Keratinocyte (primary cell): ENCODE results near the gene FRMD7. TPM values are rescaled to one million over a fixed set of nuclear protein-coding genes. Genes with fewer than 3 reads are reported as not detected.

Source experiments
- DNase-seq: peaks from one replicate; pipeline ENCODE4 v3.0.0-alpha.2; 2011; ENCODE audit warnings: low read depth, missing footprints, low spot score
- FAIRE-seq: peaks from 2 replicates; lab custom pipeline; 2011; peaks lifted over from hg19 to GRCh38; lab: Jason Lieb, UNC
- H2AFZ ChIP-seq: 2 replicates; pipeline ENCODE4 v1.6.0; 2012; ENCODE audit warnings: low read length, control low read depth, inconsistent platforms; ENCODE audit not compliant: control insufficient read depth
- H3K27ac ChIP-seq: 2 replicates; pipeline ENCODE4 v1.5.1; 2011; ENCODE audit warnings: low read length; ENCODE audit not compliant: control insufficient read depth, insufficient read depth
- H3K27me3 ChIP-seq: 3 replicates; pipeline ENCODE4 v1.6.0; 2011; ENCODE audit warnings: low read length; ENCODE audit not compliant: control insufficient read depth, insufficient read depth; ENCODE audit errors: extremely low read depth
- H3K36me3 ChIP-seq, 2 experiments: 2 replicates in 1 of 2; 3 replicates in 1 of 2; pipeline ENCODE4 v1.5.1; 2011; ENCODE audit warnings: low read length in 2 of 2, mild to moderate bottlenecking in 1 of 2; ENCODE audit not compliant: control insufficient read depth in 2 of 2, insufficient read depth in 2 of 2; ENCODE audit errors: extremely low read depth in 1 of 2
- H3K4me1 ChIP-seq: 3 replicates; pipeline ENCODE4 v1.5.1; 2011; ENCODE audit warnings: low read length; ENCODE audit not compliant: control insufficient read depth, insufficient read depth; ENCODE audit errors: extremely low read depth
- H3K4me2 ChIP-seq: 3 replicates; pipeline ENCODE4 v1.6.0; 2011; ENCODE audit warnings: low read depth, low read length; ENCODE audit not compliant: control insufficient read depth, insufficient read depth; ENCODE audit errors: extremely low read depth
- H3K4me3 ChIP-seq, 3 experiments: fragments of 200-600 bp in 1 of 3; sonication (generic) in 1 of 3; 2 replicates in 2 of 3; 3 replicates in 1 of 3; pipeline ENCODE4 v1.5.1; 2011 to 2016; ENCODE audit warnings: low read length in 3 of 3, mild to moderate bottlenecking in 3 of 3, control low read depth in 2 of 3, inconsistent platforms in 1 of 3, low read depth in 1 of 3, mixed read lengths in 1 of 3, mixed run types in 1 of 3, moderate library complexity in 1 of 3; ENCODE audit not compliant: control insufficient read depth in 2 of 3, insufficient read depth in 2 of 3; ENCODE audit errors: extremely low read depth in 1 of 3
- H3K79me2 ChIP-seq: 2 replicates; pipeline ENCODE4 v1.6.0; 2012; ENCODE audit warnings: low read length; ENCODE audit not compliant: control insufficient read depth, insufficient read depth
- H3K9ac ChIP-seq: 3 replicates; pipeline ENCODE4 v1.6.0; 2011; ENCODE audit warnings: low read length; ENCODE audit not compliant: control insufficient read depth, insufficient read depth; ENCODE audit errors: extremely low read depth
- H3K9me1 ChIP-seq: 3 replicates; pipeline ENCODE4 v1.6.0; 2011; ENCODE audit warnings: low read length; ENCODE audit not compliant: control insufficient read depth, insufficient read depth; ENCODE audit errors: extremely low read depth
- H3K9me3 ChIP-seq: 2 replicates; pipeline ENCODE4 v1.5.1; 2012; ENCODE audit warnings: low read depth, low read length; ENCODE audit not compliant: control insufficient read depth
- H4K20me1 ChIP-seq: 3 replicates; pipeline ENCODE4 v1.6.0; 2011; ENCODE audit warnings: low read length; ENCODE audit not compliant: control insufficient read depth, insufficient read depth; ENCODE audit errors: extremely low read depth
- EZH2 ChIP-seq: IDR thresholded peaks from one replicate; pipeline ENCODE4 v1.6.1; 2012; ENCODE audit warnings: inconsistent platforms, mild to moderate bottlenecking, low read length, moderate library complexity
- dilution Hi-C: fragments of 300-500 bp; cut with MboI; formaldehyde crosslinking; loops from one replicate; pipeline ENCODE4 v1.7.0; 2020; ENCODE audit warnings: low sequenced_read_pairs; ENCODE audit not compliant: extremely low pct_ligation_motif_present
- polyA plus RNA-seq, 5 experiments: library from polyadenylated mRNA; depleted of rRNA in 3 of 5; stranded (reverse) in 3 of 5; stranded (forward) in 1 of 5; unstranded in 1 of 5; fragments of >200 nt; gene quantifications; 1 replicate in 1 of 5; 2 replicates in 3 of 5; 3 replicates in 1 of 5; pipeline versions ENCODE4 v1.2.1 to v1.2.3, GENCODE V29; 2011 to 2012; ENCODE audit warnings: missing spikeins in 2 of 5, low read depth in 1 of 5, low replicate concordance in 1 of 5
- TF ChIP-seq, protein P1 (sequence below), 3 experiments: IDR thresholded peaks in 1 of 3; conservative IDR thresholded peaks in 1 of 3; optimal IDR thresholded peaks in 1 of 3; 2 replicates in 2 of 3; 3 replicates in 1 of 3; pipeline versions ENCODE3 to v1.5.1; 2011; ENCODE audit warnings: low read length in 3 of 3, mild to moderate bottlenecking in 3 of 3, moderate library complexity in 2 of 3, control low read depth in 1 of 3, inconsistent platforms in 1 of 3; ENCODE audit not compliant: insufficient read depth in 2 of 3; ENCODE audit errors: extremely low read depth in 1 of 3

The FRMD7 gene
- polyA plus RNA-seq, 1 donor (not counting 4 experiments of a cell fraction or from before 2014, with no cell fraction given), result not detected

DNA sequence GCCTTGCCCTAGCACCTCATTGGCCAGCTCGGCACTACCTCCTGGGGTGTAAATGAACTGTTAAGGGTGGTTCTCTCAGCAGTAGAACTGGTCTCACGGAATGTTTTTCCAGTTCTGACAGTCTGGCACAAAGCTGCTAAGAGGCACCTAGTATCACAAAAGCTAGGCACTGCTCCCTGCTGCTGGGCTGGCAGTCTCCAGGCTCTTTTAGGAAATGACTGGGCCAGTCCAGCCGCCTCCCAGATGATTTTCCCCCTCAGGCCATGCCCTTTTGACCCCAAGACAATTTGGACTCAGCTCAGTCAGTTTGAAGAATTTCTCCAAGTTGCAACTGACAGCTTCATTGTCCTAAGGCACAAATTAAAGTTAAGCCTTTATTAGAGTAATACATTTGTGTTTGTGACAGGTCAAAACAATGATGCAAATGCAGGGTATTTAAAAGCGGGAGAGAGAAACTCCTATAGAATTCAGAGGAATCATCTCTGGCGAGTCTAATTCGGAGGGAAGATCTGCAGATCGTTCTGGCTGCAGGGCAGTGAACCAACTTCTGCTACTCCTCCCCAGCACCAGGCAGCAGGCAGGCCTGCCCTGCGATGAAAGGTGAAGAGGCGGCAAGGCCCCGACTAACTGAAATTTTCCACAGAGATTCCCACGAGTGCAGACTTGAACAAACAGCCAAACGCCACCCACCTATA is 7.9 kb downstream of the FRMD7 start:
- FAIRE-seq (no peak), DNase-seq (no peak)
- Histone ChIP-seq H3K9ac (no peak overlapping the region), H3K36me3 (no peaks in the 10 kb centered on the region), H3K4me1 (no peaks in the 10 kb centered on the region), H3K9me3 (no peaks in the 10 kb centered on the region), H3K9me1 (no peaks in the 10 kb centered on the region), H3K27ac (no peak overlapping the region), H3K4me3 (no peak overlapping the region), H2AFZ (no peak overlapping the region), H4K20me1 (no peaks in the 10 kb centered on the region), H3K27me3 (no peaks in the 10 kb centered on the region), H3K79me2 (no peaks in the 10 kb centered on the region), H3K4me2 (no peak overlapping the region)
- TF ChIP-seq, protein P1, sequence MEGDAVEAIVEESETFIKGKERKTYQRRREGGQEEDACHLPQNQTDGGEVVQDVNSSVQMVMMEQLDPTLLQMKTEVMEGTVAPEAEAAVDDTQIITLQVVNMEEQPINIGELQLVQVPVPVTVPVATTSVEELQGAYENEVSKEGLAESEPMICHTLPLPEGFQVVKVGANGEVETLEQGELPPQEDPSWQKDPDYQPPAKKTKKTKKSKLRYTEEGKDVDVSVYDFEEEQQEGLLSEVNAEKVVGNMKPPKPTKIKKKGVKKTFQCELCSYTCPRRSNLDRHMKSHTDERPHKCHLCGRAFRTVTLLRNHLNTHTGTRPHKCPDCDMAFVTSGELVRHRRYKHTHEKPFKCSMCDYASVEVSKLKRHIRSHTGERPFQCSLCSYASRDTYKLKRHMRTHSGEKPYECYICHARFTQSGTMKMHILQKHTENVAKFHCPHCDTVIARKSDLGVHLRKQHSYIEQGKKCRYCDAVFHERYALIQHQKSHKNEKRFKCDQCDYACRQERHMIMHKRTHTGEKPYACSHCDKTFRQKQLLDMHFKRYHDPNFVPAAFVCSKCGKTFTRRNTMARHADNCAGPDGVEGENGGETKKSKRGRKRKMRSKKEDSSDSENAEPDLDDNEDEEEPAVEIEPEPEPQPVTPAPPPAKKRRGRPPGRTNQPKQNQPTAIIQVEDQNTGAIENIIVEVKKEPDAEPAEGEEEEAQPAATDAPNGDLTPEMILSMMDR (optimal IDR thresholded peaks at IDR 0.05 in 1 of 3, IDR thresholded peaks at IDR 0.05 in 1 of 3, conservative IDR thresholded peaks at IDR 0.05 in 1 of 3; ENCODE audit: extremely low read depth in 1 of 3, insufficient read depth in 2 of 3, low read length in 3 of 3), result no peak
- TF ChIP-seq EZH2, result no peak
- dilution Hi-C loops, result no loop called here

DNA sequence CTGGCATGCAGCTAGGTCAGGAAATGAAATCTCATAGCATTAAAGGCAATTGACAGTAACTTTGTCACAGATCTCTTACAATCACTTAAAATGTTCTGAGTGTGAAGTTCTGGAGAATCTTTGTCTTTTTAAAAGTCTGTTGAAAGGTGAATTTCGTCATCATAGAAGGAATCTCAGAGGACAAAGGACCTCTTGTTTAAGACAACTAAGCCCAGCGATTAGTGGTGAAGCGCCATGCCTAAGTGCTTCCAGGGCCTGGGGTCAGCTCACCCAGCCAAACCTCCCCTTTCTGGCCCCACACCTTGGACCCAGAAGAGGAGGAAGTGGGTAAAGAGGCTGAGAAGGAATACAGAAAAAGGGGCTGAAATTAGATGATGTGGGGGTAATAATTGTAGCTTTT is 8.5 kb downstream of the FRMD7 start:
- FAIRE-seq, result no peak
- Histone ChIP-seq H4K20me1 (no peaks in the 10 kb centered on the region), H3K36me3 (no peaks in the 10 kb centered on the region), H3K79me2 (no peaks in the 10 kb centered on the region), H3K9me3 (no peaks in the 10 kb centered on the region), H3K4me3 (no peak overlapping the region), H3K27ac (no peak overlapping the region), H3K9ac (no peak overlapping the region), H3K9me1 (peaks cover 3% of the 10 kb centered on the region), H3K4me1 (no peaks in the 10 kb centered on the region), H3K27me3 (peaks cover 4% of the 10 kb centered on the region), H2AFZ (no peak overlapping the region), H3K4me2 (no peak overlapping the region)
- TF ChIP-seq, protein P1 (optimal IDR thresholded peaks at IDR 0.05 in 1 of 3, IDR thresholded peaks at IDR 0.05 in 1 of 3, conservative IDR thresholded peaks at IDR 0.05 in 1 of 3; ENCODE audit: extremely low read depth in 1 of 3, insufficient read depth in 2 of 3, low read length in 3 of 3), result no peak
- TF ChIP-seq EZH2, result no peak
- no peak for DNase-seq
- dilution Hi-C loops, result no loop called here
